AG09319 (cell line): Measurements from ENCODE around the gene CPNE1.
A peak's percentile ranks its signal among the peaks of the same experiment; 100 is the strongest.

ENCODE experiments used
- DNase-seq: peaks from one replicate; pipeline ENCODE4 v3.0.0-alpha.2; 2010; ENCODE audit warnings: low read depth; ENCODE audit errors: extremely low read depth
- CTCF ChIP-seq: IDR thresholded peaks from 2 replicates; pipeline ENCODE4 v1.5.1; 2011; ENCODE audit warnings: low read depth, mild to moderate bottlenecking, inconsistent platforms, low read length, moderate library complexity

Gene CPNE1

GRCh38 chr20:35616465-35617396 is 48.0 kb downstream of the CPNE1 start:
- DNase-seq, result peak; percentile 40
- TF ChIP-seq CTCF, result no peak

GRCh38 chr20:35615667-35616464 is 48.8 kb downstream of the CPNE1 start, which contains the start of gene SPAG4:
TSS of gene SPAG4 (plus strand) at chr20:35615829. CDS start at chr20:35616004, 175 bp downstream.
- DNase-seq, result peak; percentile 99
- TF ChIP-seq CTCF, result no peak

DNA sequence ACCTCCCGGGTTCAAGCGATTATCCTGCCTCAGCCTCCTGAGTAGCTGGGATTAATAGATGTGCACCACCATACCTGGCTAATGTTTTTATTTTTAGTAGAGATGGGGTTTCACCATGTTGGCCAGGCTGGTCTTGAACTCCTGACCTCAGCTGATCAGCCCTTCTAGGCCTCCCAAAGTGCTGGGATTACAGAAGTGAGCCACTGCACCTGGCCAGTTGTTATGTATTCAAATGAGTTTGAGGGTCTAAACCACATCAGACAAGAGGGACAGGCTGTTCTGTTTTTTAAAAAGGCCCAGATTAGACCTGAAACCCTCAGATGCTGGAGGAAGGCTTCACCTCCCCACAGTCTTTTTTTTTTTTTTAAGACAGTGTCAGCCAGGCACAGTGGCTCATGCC is 53.2 kb downstream of the CPNE1 start:
- DNase-seq, result no peak
- no peak for TF ChIP-seq CTCF

DNA sequence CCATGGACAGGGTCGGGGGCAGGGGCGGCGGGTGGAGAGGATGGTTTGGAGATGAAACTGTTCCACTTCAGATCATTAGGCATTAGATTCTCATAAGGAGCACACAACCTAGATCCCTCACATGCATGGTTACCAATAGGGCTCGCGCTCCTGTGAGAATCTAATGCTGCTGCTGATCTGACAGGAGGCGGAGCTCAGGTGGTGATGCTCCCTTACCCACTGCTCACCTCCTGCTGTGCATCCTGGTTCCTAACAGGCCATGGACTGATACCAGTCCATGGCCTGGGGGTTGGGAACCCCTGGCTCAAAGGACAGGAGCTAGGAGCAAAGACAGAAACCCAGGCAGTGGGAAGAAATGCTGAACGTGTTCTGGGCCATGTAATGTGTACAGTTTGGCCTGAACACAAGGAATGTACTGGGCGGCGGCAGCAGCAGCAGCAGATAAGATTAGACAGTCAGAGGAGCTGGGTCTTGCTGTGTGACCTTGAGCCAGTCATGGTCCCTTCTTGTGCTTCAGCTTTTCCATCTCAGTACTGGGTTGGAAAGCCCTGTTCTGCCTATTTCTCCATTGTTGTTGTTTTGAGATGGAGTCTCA is 53.8 kb downstream of the CPNE1 start:
- no peak for TF ChIP-seq CTCF
- no peak for DNase-seq

- DNase-seq, result no peak
- TF ChIP-seq CTCF, result no peak
Measured at GRCh38 chr20:35607003-35607735, 57.5 kb downstream of the CPNE1 start.

- TF ChIP-seq CTCF, result no peak
- DNase-seq, result no peak
Measured at GRCh38 chr20:35606127-35606526, 58.6 kb downstream of the CPNE1 start.
